Measurements from ENCODE around the gene SESN1.

DNA sequence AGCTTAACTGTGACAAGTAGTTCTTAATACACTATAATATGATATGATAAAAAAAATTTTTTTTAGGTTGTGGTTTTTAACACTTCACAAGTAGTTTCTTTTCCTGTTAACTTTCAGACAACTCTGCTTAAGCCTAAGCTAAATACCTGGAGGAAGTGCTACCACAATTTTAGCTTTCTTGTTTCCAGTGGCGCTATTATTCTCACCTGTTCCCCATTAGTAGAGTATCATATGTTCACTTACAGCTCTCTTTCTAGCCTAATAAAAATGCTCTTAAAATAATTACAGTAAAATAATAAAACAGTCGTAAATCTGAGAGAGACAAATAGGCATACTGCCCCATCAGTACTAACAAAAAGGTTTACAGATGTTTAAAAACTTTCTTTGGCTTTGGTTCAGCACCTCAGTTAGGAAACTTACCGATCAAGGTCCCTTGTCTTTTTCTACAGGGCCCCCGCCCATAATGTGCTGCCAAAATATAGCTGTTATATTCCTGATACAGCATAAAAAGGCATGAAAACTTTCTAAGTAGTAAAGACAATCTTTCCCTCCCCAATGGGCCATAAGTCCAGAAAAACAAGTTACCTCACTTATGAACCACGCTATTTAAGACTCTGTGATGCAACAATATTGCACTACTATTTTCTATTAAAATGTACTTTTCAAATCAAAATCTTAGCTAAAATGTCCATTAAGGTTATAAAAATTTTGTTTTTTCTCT, 57.9 kb downstream of the SESN1 start:
- TF ChIP-seq, protein P1, sequence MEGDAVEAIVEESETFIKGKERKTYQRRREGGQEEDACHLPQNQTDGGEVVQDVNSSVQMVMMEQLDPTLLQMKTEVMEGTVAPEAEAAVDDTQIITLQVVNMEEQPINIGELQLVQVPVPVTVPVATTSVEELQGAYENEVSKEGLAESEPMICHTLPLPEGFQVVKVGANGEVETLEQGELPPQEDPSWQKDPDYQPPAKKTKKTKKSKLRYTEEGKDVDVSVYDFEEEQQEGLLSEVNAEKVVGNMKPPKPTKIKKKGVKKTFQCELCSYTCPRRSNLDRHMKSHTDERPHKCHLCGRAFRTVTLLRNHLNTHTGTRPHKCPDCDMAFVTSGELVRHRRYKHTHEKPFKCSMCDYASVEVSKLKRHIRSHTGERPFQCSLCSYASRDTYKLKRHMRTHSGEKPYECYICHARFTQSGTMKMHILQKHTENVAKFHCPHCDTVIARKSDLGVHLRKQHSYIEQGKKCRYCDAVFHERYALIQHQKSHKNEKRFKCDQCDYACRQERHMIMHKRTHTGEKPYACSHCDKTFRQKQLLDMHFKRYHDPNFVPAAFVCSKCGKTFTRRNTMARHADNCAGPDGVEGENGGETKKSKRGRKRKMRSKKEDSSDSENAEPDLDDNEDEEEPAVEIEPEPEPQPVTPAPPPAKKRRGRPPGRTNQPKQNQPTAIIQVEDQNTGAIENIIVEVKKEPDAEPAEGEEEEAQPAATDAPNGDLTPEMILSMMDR (IDR thresholded peaks at IDR 0.05 in 2 of 3, conservative IDR thresholded peaks at IDR 0.05 in 1 of 3; ENCODE audit: insufficient read depth in 2 of 3, low read depth in 1 of 3, low read length in 3 of 3), result no peak
- no peak for TF ChIP-seq KLF6 (CRISPR knock-in tag; IDR thresholded peaks at IDR 0.05; ENCODE audit: borderline replicate concordance)
- no peak for TF ChIP-seq ZNF232 (CRISPR knock-in tag; IDR thresholded peaks at IDR 0.05)
- no peak for TF ChIP-seq RUNX1 (IDR thresholded peaks at IDR 0.05; ENCODE audit: low read depth)
- TF ChIP-seq, protein P2, sequence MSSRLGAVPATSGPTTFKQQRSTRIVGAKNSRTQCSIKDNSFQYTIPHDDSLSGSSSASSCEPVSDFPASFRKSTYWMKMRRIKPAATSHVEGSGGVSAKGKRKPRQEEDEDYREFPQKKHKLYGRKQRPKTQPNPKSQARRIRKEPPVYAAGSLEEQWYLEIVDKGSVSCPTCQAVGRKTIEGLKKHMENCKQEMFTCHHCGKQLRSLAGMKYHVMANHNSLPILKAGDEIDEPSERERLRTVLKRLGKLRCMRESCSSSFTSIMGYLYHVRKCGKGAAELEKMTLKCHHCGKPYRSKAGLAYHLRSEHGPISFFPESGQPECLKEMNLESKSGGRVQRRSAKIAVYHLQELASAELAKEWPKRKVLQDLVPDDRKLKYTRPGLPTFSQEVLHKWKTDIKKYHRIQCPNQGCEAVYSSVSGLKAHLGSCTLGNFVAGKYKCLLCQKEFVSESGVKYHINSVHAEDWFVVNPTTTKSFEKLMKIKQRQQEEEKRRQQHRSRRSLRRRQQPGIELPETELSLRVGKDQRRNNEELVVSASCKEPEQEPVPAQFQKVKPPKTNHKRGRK (tag; IDR thresholded peaks at IDR 0.05), result no peak
- TF ChIP-seq, protein P3, sequence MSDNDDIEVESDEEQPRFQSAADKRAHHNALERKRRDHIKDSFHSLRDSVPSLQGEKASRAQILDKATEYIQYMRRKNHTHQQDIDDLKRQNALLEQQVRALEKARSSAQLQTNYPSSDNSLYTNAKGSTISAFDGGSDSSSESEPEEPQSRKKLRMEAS (CRISPR knock-in tag; IDR thresholded peaks at IDR 0.05), result no peak
- no peak for TF ChIP-seq SP1 (CRISPR knock-in tag; IDR thresholded peaks at IDR 0.05)
- no peak for TF ChIP-seq NRF1 (conservative IDR thresholded peaks at IDR 0.05 in 1 of 2, IDR thresholded peaks at IDR 0.05 in 1 of 2)
- TF ChIP-seq YY1 (IDR thresholded peaks at IDR 0.05; ENCODE audit: borderline replicate concordance in 1 of 3, control insufficient read depth in 1 of 3, extremely low read depth in 1 of 3, insufficient read depth in 3 of 3, insufficient read length in 1 of 3, insufficient replicate concordance in 2 of 3, low read depth in 1 of 3, low read length in 2 of 3), result no peak
- no peak for TF ChIP-seq ZKSCAN8 (CRISPR knock-in tag; IDR thresholded peaks at IDR 0.05)
- no peak for TF ChIP-seq NR2C2 (CRISPR knock-in tag; IDR thresholded peaks at IDR 0.05)
- no peak for TF ChIP-seq NR2C2 (tag; IDR thresholded peaks at IDR 0.05)
- TF ChIP-seq, protein P4, sequence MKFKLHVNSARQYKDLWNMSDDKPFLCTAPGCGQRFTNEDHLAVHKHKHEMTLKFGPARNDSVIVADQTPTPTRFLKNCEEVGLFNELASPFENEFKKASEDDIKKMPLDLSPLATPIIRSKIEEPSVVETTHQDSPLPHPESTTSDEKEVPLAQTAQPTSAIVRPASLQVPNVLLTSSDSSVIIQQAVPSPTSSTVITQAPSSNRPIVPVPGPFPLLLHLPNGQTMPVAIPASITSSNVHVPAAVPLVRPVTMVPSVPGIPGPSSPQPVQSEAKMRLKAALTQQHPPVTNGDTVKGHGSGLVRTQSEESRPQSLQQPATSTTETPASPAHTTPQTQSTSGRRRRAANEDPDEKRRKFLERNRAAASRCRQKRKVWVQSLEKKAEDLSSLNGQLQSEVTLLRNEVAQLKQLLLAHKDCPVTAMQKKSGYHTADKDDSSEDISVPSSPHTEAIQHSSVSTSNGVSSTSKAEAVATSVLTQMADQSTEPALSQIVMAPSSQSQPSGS (CRISPR knock-in tag; IDR thresholded peaks at IDR 0.05), result no peak
